Lung (tissue), 12 donors: ENCODE measurements around the gene SRSF6. TPM values are rescaled to one million over a fixed set of nuclear protein-coding genes. Genes with fewer than 3 reads are reported as not detected.

Experiments used
- ATAC-seq: fragments of 200-7000 bp; cut with Tn5 transposase; one replicate; pipeline ENCODE4 v1.9.1; 2020; ENCODE audit warnings: moderate number of reproducible peaks; ENCODE audit not compliant: insufficient read depth, low FRiP score
- DNase-seq, 3 donors: peaks; one replicate each; pipeline ENCODE4 v3.0.0-alpha.2; 2013 to 2017
- H3K27ac ChIP-seq, 2 donors: one replicate each; pipeline ENCODE4 v1.5.1; 2013; ENCODE audit warnings: mild to moderate bottlenecking in 2 of 2, moderate library complexity in 2 of 2, control low read depth in 1 of 2, inconsistent platforms in 1 of 2, low read depth in 1 of 2, low read length in 1 of 2
- H3K27me3 ChIP-seq, 3 donors: one replicate each; pipeline ENCODE4 v1.5.1; 2013; ENCODE audit warnings: low read length in 2 of 3; ENCODE audit not compliant: control insufficient read depth in 3 of 3, insufficient read depth in 3 of 3
- H3K36me3 ChIP-seq, 4 donors: one replicate each; pipeline ENCODE4 v1.5.1; 2013; ENCODE audit warnings: low read length in 4 of 4, mild to moderate bottlenecking in 1 of 4, moderate library complexity in 1 of 4; ENCODE audit not compliant: control insufficient read depth in 4 of 4, insufficient read depth in 4 of 4
- H3K4me1 ChIP-seq, 5 donors: one replicate each; pipeline ENCODE4 v1.5.1; 2013; ENCODE audit warnings: low read length in 5 of 5, mild to moderate bottlenecking in 2 of 5, moderate library complexity in 1 of 5; ENCODE audit not compliant: control insufficient read depth in 5 of 5, insufficient read depth in 5 of 5
- H3K4me3 ChIP-seq: one replicate; pipeline ENCODE4 v1.5.1; 2013; ENCODE audit warnings: mild to moderate bottlenecking, control low read depth, moderate library complexity
- H3K9ac ChIP-seq, 2 donors: one replicate each; pipeline ENCODE4 v1.5.1; 2013; ENCODE audit warnings: low read length in 2 of 2, control low read depth in 1 of 2; ENCODE audit not compliant: insufficient read depth in 1 of 2
- H3K9me3 ChIP-seq, 4 donors: one replicate each; pipeline ENCODE4 v1.5.1; 2013; ENCODE audit warnings: low read length in 3 of 4, mild to moderate bottlenecking in 1 of 4, moderate library complexity in 1 of 4; ENCODE audit not compliant: control insufficient read depth in 4 of 4, insufficient read depth in 3 of 4
- WGBS, 2 donors: extraction: QIAGEN DNeasy Blood & Tissue Kit; methylation state at CpG; one replicate each; pipeline ENCODE4 v1.1.7; 2013; 5-methylcytosine and 5-hydroxymethylcytosine counted together
- polyA plus RNA-seq, 2 donors: library from polyadenylated mRNA; stranded (reverse); fragments of 200-250 nt; gene quantifications; one replicate each; pipeline ENCODE4 v1.2.1, GENCODE V29; 2013
- total RNA-seq, 2 donors: library from RNA; depleted of rRNA in 1 of 2; stranded (reverse); fragments of >200 nt in 1 of 2; gene quantifications; one replicate each; pipeline ENCODE4 v1.2.1, GENCODE V29; 2014 to 2021
- TF ChIP-seq, protein P1 (sequence below): IDR thresholded peaks from 2 replicates; pipeline ENCODE4 v1.5.1; 2012; ENCODE audit warnings: mild to moderate bottlenecking; ENCODE audit errors: control extremely low read depth, extremely low read depth
- donor health status: control.
- donor health status: control.
- donor health status: Bipolar disorder and iron deficiency.
- donor health status: healthy.
- donor health status: DM: yes; HTN: yes; CAD: no.

SRSF6 gene
- total and polyA plus RNA-seq, 4 donors: 61.9 to 102 (median 94.5) TPM

DNA sequence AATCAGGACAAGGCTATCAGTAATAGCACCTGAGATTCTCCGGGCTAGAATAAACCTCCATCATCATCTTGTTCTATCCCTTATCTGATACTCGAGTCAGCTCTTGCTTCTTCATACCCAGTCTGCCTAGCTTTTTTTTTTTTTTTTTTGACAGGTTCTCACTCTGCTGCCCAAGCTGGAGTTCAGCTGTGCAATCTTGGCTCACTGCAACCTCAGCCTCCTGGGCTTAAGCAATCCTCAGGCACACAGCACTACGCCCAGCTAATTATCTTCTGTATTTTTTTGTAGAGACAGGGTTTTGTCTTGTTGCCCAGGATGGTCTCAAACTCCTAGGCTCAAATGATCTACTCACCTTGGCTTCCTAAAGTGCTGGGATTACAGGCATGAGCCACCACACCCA is 19.5 kb downstream of the SRSF6 start:
- WGBS, 2 donors: 56 to 63% methylated on average over 3 of the region's 3 CpGs
- no peaks in the 10 kb centered on the region for H3K36me3 ChIP-seq
- H3K27me3 ChIP-seq: no peaks in the 10 kb centered on the region
- no peak overlapping the region for H3K4me3 ChIP-seq
- DNase-seq (peak in 1 of 3 donors; percentile 12), ATAC-seq (no peak)
- TF ChIP-seq, protein P1, sequence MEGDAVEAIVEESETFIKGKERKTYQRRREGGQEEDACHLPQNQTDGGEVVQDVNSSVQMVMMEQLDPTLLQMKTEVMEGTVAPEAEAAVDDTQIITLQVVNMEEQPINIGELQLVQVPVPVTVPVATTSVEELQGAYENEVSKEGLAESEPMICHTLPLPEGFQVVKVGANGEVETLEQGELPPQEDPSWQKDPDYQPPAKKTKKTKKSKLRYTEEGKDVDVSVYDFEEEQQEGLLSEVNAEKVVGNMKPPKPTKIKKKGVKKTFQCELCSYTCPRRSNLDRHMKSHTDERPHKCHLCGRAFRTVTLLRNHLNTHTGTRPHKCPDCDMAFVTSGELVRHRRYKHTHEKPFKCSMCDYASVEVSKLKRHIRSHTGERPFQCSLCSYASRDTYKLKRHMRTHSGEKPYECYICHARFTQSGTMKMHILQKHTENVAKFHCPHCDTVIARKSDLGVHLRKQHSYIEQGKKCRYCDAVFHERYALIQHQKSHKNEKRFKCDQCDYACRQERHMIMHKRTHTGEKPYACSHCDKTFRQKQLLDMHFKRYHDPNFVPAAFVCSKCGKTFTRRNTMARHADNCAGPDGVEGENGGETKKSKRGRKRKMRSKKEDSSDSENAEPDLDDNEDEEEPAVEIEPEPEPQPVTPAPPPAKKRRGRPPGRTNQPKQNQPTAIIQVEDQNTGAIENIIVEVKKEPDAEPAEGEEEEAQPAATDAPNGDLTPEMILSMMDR: no peak
- no peak overlapping the region for H3K9ac ChIP-seq
- no peak overlapping the region for H3K27ac ChIP-seq
- no peaks in the 10 kb centered on the region for H3K4me1 ChIP-seq
- H3K9me3 ChIP-seq: peaks cover 0 to 2% (median under 1%) of the 10 kb centered on the region in 4 donors

DNA sequence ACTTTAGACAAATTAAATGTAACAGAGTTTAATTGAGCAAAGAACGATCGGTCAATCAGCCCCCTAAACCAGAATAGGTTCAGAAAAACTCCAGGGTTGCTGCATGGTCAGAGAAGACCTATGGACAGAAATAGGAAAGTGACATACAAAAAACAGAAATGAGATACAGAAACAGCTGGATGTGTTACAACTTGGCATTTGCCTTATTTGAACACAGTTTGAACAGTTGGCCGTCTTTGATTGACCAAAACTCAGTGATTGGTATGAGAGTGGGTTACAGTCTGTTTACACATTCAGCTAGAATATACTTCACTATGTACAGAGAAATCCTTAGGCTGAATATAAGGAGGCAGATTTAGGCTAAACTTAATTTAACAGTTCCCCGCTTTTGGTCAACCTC is 19.9 kb downstream of the SRSF6 start:
- TF ChIP-seq, protein P1: no peak
- 78 to 87% methylated on average over 4 of the region's 4 CpGs for WGBS, 2 donors
- H3K27me3 ChIP-seq: no peaks in the 10 kb centered on the region
- no peak for DNase-seq
- no peaks in the 10 kb centered on the region for H3K36me3 ChIP-seq
- H3K9ac ChIP-seq: no peak overlapping the region
- no peak overlapping the region for H3K4me3 ChIP-seq
- H3K4me1 ChIP-seq: no peaks in the 10 kb centered on the region
- peaks cover 0 to 2% (median under 1%) of the 10 kb centered on the region in 4 donors for H3K9me3 ChIP-seq
- no peak overlapping the region for H3K27ac ChIP-seq
- no peak for ATAC-seq

DNA sequence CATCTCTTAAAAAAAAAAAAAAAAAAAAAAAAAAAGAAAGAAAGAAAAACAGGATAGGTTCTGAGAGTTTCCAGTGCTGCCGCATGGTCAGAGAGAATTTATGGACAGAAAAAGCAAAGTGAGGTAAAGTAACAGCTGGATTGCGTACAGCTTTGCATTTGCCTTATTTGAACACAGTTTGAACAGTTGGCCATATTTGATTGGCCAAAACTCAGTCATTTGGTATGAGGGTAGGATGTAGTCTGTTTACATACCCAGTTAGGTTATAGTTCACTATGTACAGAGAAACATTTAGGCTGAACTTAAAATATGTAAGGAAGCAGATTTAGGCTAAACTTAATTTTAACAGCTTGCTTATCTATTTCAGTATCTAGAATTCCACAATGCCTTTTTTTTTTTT is 32.3 kb downstream of the SRSF6 start:
- TF ChIP-seq, protein P1: no peak
- H3K27me3 ChIP-seq: no peaks in the 10 kb centered on the region
- H3K4me1 ChIP-seq: no peaks in the 10 kb centered on the region
- no peak overlapping the region for H3K9ac ChIP-seq
- no peak overlapping the region for H3K4me3 ChIP-seq
- no peaks in the 10 kb centered on the region for H3K9me3 ChIP-seq
- H3K36me3 ChIP-seq: no peaks in the 10 kb centered on the region
- no peak overlapping the region for H3K27ac ChIP-seq
- no peak for ATAC-seq
- 78 to 92% methylated on average over 2 of the region's 2 CpGs for WGBS, 2 donors
- DNase-seq: peak in 2 of 3 donors; percentile 21 to 27

DNA sequence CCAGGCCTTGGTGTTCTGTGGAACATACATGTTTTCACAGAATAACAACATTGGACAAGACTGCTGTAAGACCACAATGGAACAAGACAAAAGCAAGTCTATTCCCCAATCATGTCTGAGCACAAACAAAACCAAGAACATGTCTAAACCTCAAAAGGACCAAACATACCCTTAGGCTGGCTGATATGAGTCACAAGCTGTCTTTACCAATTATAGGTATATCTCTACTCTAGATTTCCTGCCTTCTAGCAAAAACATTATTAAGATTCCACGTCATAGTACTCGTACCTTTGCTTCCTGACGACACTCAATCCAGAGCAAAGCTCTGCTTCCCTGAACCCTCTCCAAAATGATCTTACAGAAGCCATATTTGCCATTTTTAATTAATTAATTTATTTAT is 34.4 kb downstream of the SRSF6 start:
- Histone ChIP-seq H3K27me3 (no peaks in the 10 kb centered on the region), H3K27ac (no peak overlapping the region), H3K4me3 (no peak overlapping the region), H3K9ac (no peak overlapping the region), H3K9me3 (peaks cover 0 to 3% (median 0%) of the 10 kb centered on the region in 4 donors), H3K4me1 (no peaks in the 10 kb centered on the region), H3K36me3 (no peaks in the 10 kb centered on the region)
- WGBS, 2 donors: 87 to 99% methylated on average over 3 of the region's 3 CpGs
- no peak for ATAC-seq
- TF ChIP-seq, protein P1: no peak
- no peak for DNase-seq
